Esophagus squamous epithelium (tissue), 5 donors: ENCODE measurements around the gene BDKRB2. TPM values are rescaled to one million over a fixed set of nuclear protein-coding genes. Genes with fewer than 3 reads are reported as not detected.

Source experiments
- DNase-seq: peaks from one replicate; lab custom pipeline; 2025; lab: John Stamatoyannopoulos, UW
- H3K27ac ChIP-seq, 4 donors: fragments of 200-600 bp; sonication (generic); one replicate each; pipeline ENCODE4 v1.5.1; 2016 to 2019; ENCODE audit warnings: mild to moderate bottlenecking in 1 of 4
- H3K27me3 ChIP-seq, 4 donors: fragments of 200-600 bp; sonication (generic); 1 replicate in 3 of 4; 2 replicates in 1 of 4; pipeline versions ENCODE4 v1.5.1 to v1.6.0; 2017 to 2021; ENCODE audit warnings: antibody characterized with exemption in 1 of 4
- H3K36me3 ChIP-seq, 3 donors: fragments of 200-600 bp; sonication (generic); one replicate each; pipeline ENCODE4 v1.5.1; 2016 to 2019
- H3K4me1 ChIP-seq, 3 donors: fragments of 200-600 bp; sonication (generic); one replicate each; pipeline ENCODE4 v1.5.1; 2017 to 2019
- H3K4me3 ChIP-seq, 4 donors: fragments of 200-600 bp; sonication (generic); 1 replicate in 3 of 4; 2 replicates in 1 of 4; pipeline ENCODE4 v1.5.1; 2016 to 2019; ENCODE audit warnings: mild to moderate bottlenecking in 2 of 4, moderate library complexity in 1 of 4
- H3K9me3 ChIP-seq, 3 donors: fragments of 200-600 bp; sonication (generic); one replicate each; pipeline ENCODE4 v1.5.1; 2016 to 2019
- CTCF ChIP-seq, 6 experiments: fragments of 450-650 bp in 4 of 6; fragments of 200-600 bp in 2 of 6; sonication (generic) in 2 of 6; IDR thresholded peaks; one replicate each; pipeline ENCODE4 v1.5.1; 2016 to 2019; ENCODE audit warnings: antibody characterized with exemption in 6 of 6, mild to moderate bottlenecking in 4 of 6, moderate library complexity in 4 of 6
- POLR2A ChIP-seq, 4 donors: fragments of 450-650 bp; IDR thresholded peaks; one replicate each; pipeline ENCODE4 v1.6.1; 2017; ENCODE audit warnings: antibody characterized with exemption in 4 of 4, mild to moderate bottlenecking in 4 of 4, moderate library complexity in 3 of 4
- WGBS, 2 donors: methylation state at CpG; one replicate each; pipeline ENCODE4 v1.1.5; 2018; 5-methylcytosine and 5-hydroxymethylcytosine counted together
- intact Hi-C: fragments of 100-400 bp; cut with DNase I; formaldehyde crosslinking; loops from one replicate; pipeline ENCODE4 v1.15.0; 2022
- total RNA-seq, 4 donors: library from RNA; depleted of rRNA; stranded (reverse); fragments of >200 nt; gene quantifications; one replicate each; pipeline ENCODE4 v1.1.0, GENCODE V29; 2016
- donor health status: DM: yes; HTN: yes; CAD: no.

Gene BDKRB2
- total RNA-seq, 4 donors from 2014 or later: 18.8 to 31.2 (median 20.0) TPM

GRCh38 chr14:96264200-96264553, 59.5 kb downstream of the BDKRB2 start:
- 80 to 94% methylated on average over 4 to 13 of the region's 14 CpGs for WGBS, 2 donors
- H3K4me3 ChIP-seq: no peak overlapping the region
- no peaks in the 10 kb centered on the region for H3K9me3 ChIP-seq
- peaks cover 0 to 5% (median 0%) of the 10 kb centered on the region in 3 donors for H3K36me3 ChIP-seq
- peaks cover 26 to 97% (median 35%) of the 10 kb centered on the region in 3 donors for H3K4me1 ChIP-seq
- intact Hi-C loops: no loop called here
- H3K27ac ChIP-seq: peak overlapping the region in 3 of 4 donors; percentile 81 to 87 (median 84)
- no peaks in the 10 kb centered on the region for H3K27me3 ChIP-seq
- no peak for TF ChIP-seq POLR2A (IDR thresholded peaks at IDR 0.05)
- TF ChIP-seq CTCF (IDR thresholded peaks at IDR 0.05): no peak
- no peak for DNase-seq

- Histone ChIP-seq H3K4me3 (no peak overlapping the region), H3K4me1 (peaks cover 30 to 100% (median 42%) of the 10 kb centered on the region in 3 donors), H3K36me3 (peaks cover 0 to 5% (median 0%) of the 10 kb centered on the region in 3 donors), H3K27ac (peak overlapping the region; percentile 29 to 87 (median 82)), H3K27me3 (no peaks in the 10 kb centered on the region), H3K9me3 (no peaks in the 10 kb centered on the region)
- DNase-seq: no peak
- TF ChIP-seq POLR2A (IDR thresholded peaks at IDR 0.05) (no peak), CTCF (IDR thresholded peaks at IDR 0.05) (peak in 2 of 6 experiments; percentile 14 to 42)
- intact Hi-C loops: no loop called here
- 68 to 71% methylated on average over 3 of the region's 3 CpGs for WGBS, 2 donors
Observed at GRCh38 chr14:96264853-96265252, 60.2 kb downstream of the BDKRB2 start.

- peaks cover 36 to 100% (median 47%) of the 10 kb centered on the region in 3 donors for H3K4me1 ChIP-seq
Observed at GRCh38 chr14:96265383-96266095, 60.9 kb downstream of the BDKRB2 start.

GRCh38 chr14:96267336-96267735, 62.7 kb downstream of the BDKRB2 start:
- H3K27me3 ChIP-seq: no peaks in the 10 kb centered on the region
- H3K27ac ChIP-seq: peak overlapping the region in 3 of 4 donors; percentile 71 to 87 (median 84)
- no peak overlapping the region for H3K4me3 ChIP-seq
- H3K9me3 ChIP-seq: no peaks in the 10 kb centered on the region
- TF ChIP-seq CTCF (IDR thresholded peaks at IDR 0.05): no peak
- TF ChIP-seq POLR2A (IDR thresholded peaks at IDR 0.05): no peak
- no peak for DNase-seq
- peaks cover 42 to 97% (median 53%) of the 10 kb centered on the region in 3 donors for H3K4me1 ChIP-seq
- 8 to 14% methylated on average over 3 of the region's 3 CpGs for WGBS, 2 donors
- intact Hi-C loops: no loop called here
- H3K36me3 ChIP-seq: peaks cover 0 to 5% (median 0%) of the 10 kb centered on the region in 3 donors

More at GRCh38 chr14:96265383-96266095, 60.9 kb downstream of the BDKRB2 start:
- Histone ChIP-seq H3K27me3 (no peaks in the 10 kb centered on the region), H3K9me3 (no peaks in the 10 kb centered on the region), H3K36me3 (peaks cover 0 to 5% (median 0%) of the 10 kb centered on the region in 3 donors), H3K4me3 (no peak overlapping the region), H3K27ac (peak overlapping the region; percentile 29 to 87 (median 82))
- intact Hi-C loops: no loop called here
- WGBS, 2 donors: 63 to 64% methylated on average over 15 to 16 of the region's 16 CpGs
- DNase-seq: no peak
- TF ChIP-seq POLR2A (IDR thresholded peaks at IDR 0.05) (no peak), CTCF (IDR thresholded peaks at IDR 0.05) (no peak)

GRCh38 chr14:96267916-96268315, 63.3 kb downstream of the BDKRB2 start:
- intact Hi-C loops: no loop called here
- no peaks in the 10 kb centered on the region for H3K27me3 ChIP-seq
- H3K36me3 ChIP-seq: peaks cover 0 to 5% (median 0%) of the 10 kb centered on the region in 3 donors
- 60 to 76% methylated on average over 3 of the region's 5 CpGs for WGBS, 2 donors
- no peaks in the 10 kb centered on the region for H3K9me3 ChIP-seq
- TF ChIP-seq CTCF (IDR thresholded peaks at IDR 0.05): no peak
- no peak for TF ChIP-seq POLR2A (IDR thresholded peaks at IDR 0.05)
- no peak for DNase-seq
- H3K4me1 ChIP-seq: peaks cover 42 to 91% (median 50%) of the 10 kb centered on the region in 3 donors
- H3K27ac ChIP-seq: peak overlapping the region; percentile 71 to 87 (median 82)
- H3K4me3 ChIP-seq: no peak overlapping the region
